Left cardiac atrium (tissue), 4 donors: ENCODE results near the gene SEC63. TPM values are rescaled to one million over a fixed set of nuclear protein-coding genes. Genes with fewer than 3 reads are reported as not detected.
"Not testable (repeated sequence)": the region's sequence is repeated elsewhere in the genome, so short reads cannot be mapped to it uniquely, and the experiment has no call there.

Experiments
- ATAC-seq, 2 donors: fragments of 200-7000 bp; cut with Tn5 transposase; one replicate each; pipeline ENCODE4 v1.9.1; 2020; ENCODE audit warnings: mild to moderate bottlenecking in 2 of 2, moderate library complexity in 2 of 2
- DNase-seq: peaks from one replicate; pipeline ENCODE4 v3.0.0-alpha.2; 2020
- intact Hi-C, 2 donors: fragments of 100-400 bp; cut with DNase I; formaldehyde crosslinking; loops; one replicate each; pipeline versions ENCODE4 v1.14.1 to v1.15.1; 2022 to 2023
- total RNA-seq, 2 donors: library from RNA; stranded (reverse); fragmentation: NEBNext Ultra II Directional; extraction: Animal tissue kit (Norgen Biotek cat#: 25700); gene quantifications; one replicate each; pipeline ENCODE4 v1.2.1, GENCODE V29; 2021
- donor health status: DM: no; HTN: yes; CAD: no.
- donor health status: DM: no; HTN: yes; CAD: no; lungs with severe emphysema.
- donor health status: DM: yes; HTN: yes; CAD: no.
- donor health status: Dilated cardiomyopathy.

SEC63 gene
- total RNA-seq, 2 donors from 2014 or later: 61.6 to 90.0 TPM

DNA sequence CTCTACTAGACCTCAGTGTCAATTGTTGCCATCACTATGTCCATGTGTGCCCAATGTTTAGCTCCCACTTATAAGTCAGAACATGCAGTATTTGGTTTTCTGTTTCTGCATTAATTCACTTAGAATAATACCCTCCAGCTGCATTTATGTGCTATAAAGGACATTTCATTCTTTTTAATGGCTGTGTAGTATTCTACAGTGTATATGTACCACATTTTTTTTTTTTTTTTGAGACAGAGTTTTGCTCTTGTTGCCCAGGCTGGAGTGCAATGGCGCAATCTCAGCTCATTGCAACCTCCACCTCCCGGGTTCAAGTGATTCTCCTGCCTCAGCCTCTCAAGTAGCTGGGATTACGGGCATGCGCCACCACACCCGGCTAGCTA lies 21.1 kb downstream of the SEC63 start:
- intact Hi-C loops, ATAC-seq: not testable (repeated sequence)

GRCh38 chr6:107936162-107936909 lies 21.7 kb downstream of the SEC63 start:
- ATAC-seq (no peak), DNase-seq (no peak)
- intact Hi-C loops: no loop called here

More for the DNA sequence above, 21.1 kb downstream of the SEC63 start:
- DNase-seq: not testable (repeated sequence)

DNA sequence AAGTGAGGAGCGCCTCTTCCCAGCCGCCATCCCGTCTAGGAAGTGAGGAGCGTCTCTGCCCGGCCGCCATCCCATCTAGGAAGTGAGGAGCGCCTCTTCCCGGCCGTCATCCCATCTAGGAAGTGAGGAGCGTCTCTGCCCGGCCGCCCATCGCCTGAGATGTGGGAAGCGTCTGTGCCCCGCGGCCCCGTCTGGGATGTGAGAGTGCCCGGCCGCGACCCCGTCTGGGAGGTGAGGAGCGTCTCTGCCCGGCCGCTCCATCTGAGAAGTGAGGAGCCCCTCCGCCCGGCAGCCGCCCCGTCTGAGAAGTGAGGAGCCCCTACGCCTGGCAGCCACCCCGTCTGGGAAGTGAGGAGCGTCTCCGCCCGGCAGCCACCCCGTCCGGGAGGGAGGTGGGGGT lies 23.8 kb downstream of the SEC63 start:
- ATAC-seq, intact Hi-C loops, DNase-seq: not testable (repeated sequence)

DNA sequence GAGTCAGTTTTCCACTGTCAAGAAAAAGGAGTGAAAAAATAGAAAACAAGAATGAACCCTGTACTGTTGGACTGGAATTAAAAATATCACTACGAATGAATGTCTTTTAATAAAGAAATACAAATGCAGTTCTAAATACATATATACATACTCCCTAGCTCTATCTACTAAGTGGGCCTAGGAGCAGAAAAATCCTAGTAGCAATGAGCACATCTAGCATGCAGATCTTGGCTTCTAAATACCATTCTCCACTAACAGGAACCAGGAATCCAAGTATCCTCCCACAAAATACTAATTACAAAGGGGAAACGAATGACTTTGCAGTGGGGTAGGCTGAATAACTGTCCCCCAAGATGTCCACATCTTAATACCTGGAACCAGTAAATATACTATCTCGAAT lies 25.4 kb downstream of the SEC63 start:
- no peak for ATAC-seq
- DNase-seq: no peak
- intact Hi-C loops: no loop called here

GRCh38 chr6:107931894-107932293 lies 26.1 kb downstream of the SEC63 start:
- DNase-seq (no peak), ATAC-seq (no peak)
- intact Hi-C loops: no loop called here

- DNase-seq: no peak
- no peak for ATAC-seq
- intact Hi-C loops: loop anchor here in 1 of 2 donors (5.0 kb wide), 1 partner anchor 47 kb away; no protein-coding TSS in a partner anchor
Measured at GRCh38 chr6:107928984-107929383, 29.0 kb downstream of the SEC63 start.

DNA sequence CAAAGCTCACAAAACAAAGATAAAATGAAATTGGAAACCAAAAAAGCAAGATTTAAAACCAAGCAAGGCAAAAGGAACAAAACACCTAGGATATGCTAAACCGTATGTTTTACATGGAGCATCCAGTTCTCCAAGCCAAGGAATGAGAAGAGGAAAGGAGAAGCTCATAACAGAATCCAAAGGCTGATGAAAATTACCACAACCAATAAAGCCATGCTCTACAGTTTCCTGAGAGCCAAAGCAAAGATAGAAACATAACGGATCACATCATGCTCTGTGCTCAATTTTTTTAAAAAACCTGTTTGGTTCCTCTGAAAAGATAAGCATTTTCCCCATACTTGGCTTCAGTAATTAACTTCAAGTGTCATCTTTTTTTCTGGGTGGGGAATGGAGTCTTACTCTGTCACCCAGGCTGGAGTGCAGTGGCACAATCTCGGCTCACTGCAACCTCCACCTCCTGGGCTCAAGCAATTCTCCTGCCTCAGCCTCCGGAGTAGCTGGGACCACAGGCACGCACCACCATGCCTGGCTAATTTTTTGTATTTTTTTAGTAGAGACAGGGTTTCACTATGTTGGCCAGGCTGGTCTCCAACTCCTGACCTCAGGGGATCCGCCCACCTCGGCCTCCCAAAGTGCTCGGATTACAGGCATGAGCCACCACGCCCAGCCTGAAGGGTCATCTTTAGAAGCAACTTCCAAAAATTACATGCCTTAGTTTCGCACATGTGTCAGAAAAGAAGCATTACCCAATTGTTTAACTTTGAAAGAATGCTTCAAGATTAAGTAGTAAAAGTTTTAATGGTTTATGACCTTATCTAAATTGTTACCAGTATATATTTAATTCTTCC lies 31.1 kb downstream of the SEC63 start:
- DNase-seq, ATAC-seq: not testable (repeated sequence)
- intact Hi-C loops: loop anchor here in 1 of 2 donors (5.0 kb wide), 1 partner anchor 45 kb away; no protein-coding TSS in a partner anchor

- DNase-seq (no peak), ATAC-seq (no peak)
- intact Hi-C loops: no loop called here
Measured at GRCh38 chr6:107917451-107918375, 40.3 kb downstream of the SEC63 start.

DNA sequence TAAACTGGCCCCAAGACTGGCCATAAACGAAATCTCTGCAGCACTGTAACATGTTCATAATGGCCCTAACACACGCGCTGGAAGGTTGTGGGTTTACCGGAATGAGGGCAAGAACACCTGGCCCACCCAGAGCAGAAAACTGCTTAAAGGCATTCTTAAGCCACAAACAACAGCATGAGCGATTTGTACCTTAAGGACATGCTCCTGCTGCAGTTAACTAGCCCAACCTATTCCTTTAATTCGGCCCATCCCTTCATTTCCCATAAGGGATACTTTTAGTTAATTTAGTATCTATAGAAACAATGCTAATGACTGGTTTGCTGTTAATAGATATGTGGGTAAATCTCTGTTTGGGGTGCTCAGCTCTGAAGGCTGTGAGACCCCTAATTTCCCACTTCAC lies 41.0 kb downstream of the SEC63 start:
- intact Hi-C loops, DNase-seq, ATAC-seq: not testable (repeated sequence)

GRCh38 chr6:107911692-107912091 lies 46.3 kb downstream of the SEC63 start:
- ATAC-seq (no peak), DNase-seq (no peak)
- intact Hi-C loops: no loop called here

DNA sequence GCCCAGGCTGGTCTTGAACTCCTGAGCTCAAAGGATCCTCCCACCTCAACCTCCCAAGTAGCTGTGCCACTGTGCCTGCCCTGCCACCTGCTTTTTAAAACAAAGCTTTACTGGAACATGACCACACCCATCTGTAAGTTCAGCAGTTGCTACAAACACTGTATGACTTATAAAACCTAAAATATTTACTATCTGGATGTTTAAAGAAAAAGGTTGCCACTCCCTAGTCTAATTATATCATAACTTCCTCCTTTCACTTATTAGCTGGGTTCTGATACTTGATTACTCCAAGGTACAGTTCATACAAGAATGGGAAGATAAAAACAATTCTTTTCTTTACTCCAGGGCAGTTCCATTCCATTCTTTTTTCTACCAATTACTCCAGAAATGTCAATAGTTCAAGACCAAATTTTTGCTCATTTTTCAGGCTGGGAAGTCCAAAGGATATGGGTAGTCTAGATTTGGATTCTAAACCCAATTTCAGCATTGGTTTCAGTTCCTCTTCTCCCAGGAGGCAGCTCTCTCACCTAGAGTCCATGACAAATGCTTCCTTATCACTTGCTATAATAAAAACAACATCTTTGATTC lies 63.1 kb downstream of the SEC63 start:
- intact Hi-C loops: no loop called here
- ATAC-seq (no peak), DNase-seq (no peak)

- DNase-seq, ATAC-seq, intact Hi-C loops: not testable (repeated sequence)
Measured at GRCh38 chr6:107890431-107890830, 67.6 kb downstream of the SEC63 start.

DNA sequence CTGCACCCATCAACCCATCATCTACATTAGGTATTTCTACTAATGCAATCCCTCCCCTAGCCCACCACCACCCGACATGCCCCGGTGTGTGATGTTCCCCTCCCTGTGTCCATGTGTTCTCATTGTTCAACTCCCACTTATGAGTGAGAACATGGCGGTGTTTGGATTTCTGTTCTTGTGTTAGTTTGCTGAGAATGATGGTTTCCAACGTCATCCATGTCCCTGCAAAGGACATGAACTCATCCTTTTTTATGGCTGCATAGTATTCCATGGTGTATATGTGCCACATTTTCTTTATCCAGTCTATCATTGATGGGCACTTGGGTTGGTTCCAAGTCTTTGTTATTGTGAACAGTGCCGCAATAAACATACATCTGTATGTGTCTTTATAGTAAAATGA lies 72.1 kb downstream of the SEC63 start:
- DNase-seq, intact Hi-C loops, ATAC-seq: not testable (repeated sequence)

GRCh38 chr6:107879941-107880340 lies 78.1 kb downstream of the SEC63 start:
- DNase-seq (no peak), ATAC-seq (no peak)
- intact Hi-C loops: loop anchor here in 1 of 2 donors (5.0 kb wide), 1 partner anchor 47 kb away; no protein-coding TSS in a partner anchor

- DNase-seq: no peak
- intact Hi-C loops: no loop called here
- ATAC-seq: no peak
Measured at GRCh38 chr6:107877968-107878367, 80.0 kb downstream of the SEC63 start.

GRCh38 chr6:107871976-107872375 lies 86.0 kb downstream of the SEC63 start:
- no peak for ATAC-seq
- no peak for DNase-seq
- intact Hi-C loops: no loop called here

GRCh38 chr6:107871512-107871911 lies 86.5 kb downstream of the SEC63 start:
- DNase-seq, ATAC-seq, intact Hi-C loops: not testable (repeated sequence)

- no peak for ATAC-seq
- intact Hi-C loops: no loop called here
- no peak for DNase-seq
Measured at GRCh38 chr6:107871016-107871415, 87.0 kb downstream of the SEC63 start.

- ATAC-seq (peak in 1 of 2 donors; percentile 79), DNase-seq (no peak)
- intact Hi-C loops: no loop called here
Measured at GRCh38 chr6:107870381-107870780, 87.6 kb downstream of the SEC63 start.
